GM10847 (cell line): Measurements from ENCODE around the gene CPA4.

Source experiments
- POLR2A ChIP-seq: IDR thresholded peaks from 2 replicates; pipeline ENCODE4 v1.6.1; 2011; ENCODE audit not compliant: insufficient read length; ENCODE audit errors: extremely low read depth

Gene CPA4

GRCh38 chr7:130324306-130324943 lies 31.5 kb downstream of the CPA4 start:
- no peak for TF ChIP-seq POLR2A

GRCh38 chr7:130329681-130330080 lies 36.7 kb downstream of the CPA4 start:
- no peak for TF ChIP-seq POLR2A

DNA sequence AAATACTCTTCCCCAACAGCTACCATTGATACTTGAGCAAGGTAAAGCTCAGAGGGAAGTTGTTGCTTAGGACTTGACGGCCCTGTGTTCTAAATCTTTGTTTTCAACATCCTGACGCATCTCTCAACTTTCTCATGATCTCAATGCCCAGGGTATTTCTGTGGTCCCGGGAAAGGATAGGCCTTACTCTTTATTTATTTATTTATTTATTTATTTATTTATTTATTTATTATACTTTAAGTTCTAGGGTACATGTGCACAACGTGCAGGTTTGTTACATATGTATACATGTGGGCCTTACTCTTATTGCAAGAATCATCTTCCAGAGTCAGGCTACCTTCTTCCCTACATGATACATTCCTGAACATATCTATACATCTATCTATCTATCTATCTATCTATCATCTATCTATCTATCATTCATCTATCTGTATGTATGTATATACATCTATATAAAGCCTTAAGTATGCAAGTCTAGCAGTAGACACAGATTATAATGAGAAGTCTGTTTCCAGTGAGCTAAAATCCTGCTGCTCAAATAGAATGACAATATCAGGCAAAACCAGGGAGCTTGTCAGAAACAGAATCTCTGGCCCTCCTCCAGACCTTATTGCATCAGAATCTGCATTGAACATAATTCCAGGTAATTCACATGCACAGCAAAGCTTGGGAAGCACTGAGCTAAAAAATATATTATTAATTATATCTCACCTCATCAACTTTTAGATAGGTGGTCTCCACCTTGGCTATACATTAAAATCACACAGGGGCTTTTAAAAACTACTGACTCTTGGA lies 39.5 kb downstream of the CPA4 start:
- TF ChIP-seq POLR2A: no peak

DNA sequence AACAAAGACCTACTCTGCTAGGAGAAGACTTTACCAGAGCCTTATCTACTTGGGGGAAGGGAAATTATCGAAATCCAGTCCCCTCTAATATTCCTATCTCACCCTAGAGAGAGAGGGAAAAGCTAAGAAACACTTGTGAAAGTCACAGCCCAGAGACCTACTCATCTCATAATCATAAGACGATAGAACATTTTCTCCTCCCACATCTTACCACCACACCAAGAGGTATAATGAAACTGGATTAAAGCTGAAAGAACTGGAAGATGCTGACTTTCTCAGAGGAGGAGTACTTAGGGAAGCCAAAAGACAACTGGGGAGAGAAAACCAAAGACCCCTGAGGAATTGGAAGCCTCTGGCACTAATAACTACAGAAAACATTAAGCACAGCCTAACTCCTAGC lies 40.9 kb downstream of the CPA4 start:
- no peak for TF ChIP-seq POLR2A

GRCh38 chr7:130334274-130334673 lies 41.3 kb downstream of the CPA4 start:
- no peak for TF ChIP-seq POLR2A

- no peak for TF ChIP-seq POLR2A
Measured at GRCh38 chr7:130337410-130337971, 44.5 kb downstream of the CPA4 start.

GRCh38 chr7:130338233-130338632 lies 45.3 kb downstream of the CPA4 start:
- TF ChIP-seq POLR2A: no peak

GRCh38 chr7:130341882-130342281 lies 48.9 kb downstream of the CPA4 start:
- no peak for TF ChIP-seq POLR2A

DNA sequence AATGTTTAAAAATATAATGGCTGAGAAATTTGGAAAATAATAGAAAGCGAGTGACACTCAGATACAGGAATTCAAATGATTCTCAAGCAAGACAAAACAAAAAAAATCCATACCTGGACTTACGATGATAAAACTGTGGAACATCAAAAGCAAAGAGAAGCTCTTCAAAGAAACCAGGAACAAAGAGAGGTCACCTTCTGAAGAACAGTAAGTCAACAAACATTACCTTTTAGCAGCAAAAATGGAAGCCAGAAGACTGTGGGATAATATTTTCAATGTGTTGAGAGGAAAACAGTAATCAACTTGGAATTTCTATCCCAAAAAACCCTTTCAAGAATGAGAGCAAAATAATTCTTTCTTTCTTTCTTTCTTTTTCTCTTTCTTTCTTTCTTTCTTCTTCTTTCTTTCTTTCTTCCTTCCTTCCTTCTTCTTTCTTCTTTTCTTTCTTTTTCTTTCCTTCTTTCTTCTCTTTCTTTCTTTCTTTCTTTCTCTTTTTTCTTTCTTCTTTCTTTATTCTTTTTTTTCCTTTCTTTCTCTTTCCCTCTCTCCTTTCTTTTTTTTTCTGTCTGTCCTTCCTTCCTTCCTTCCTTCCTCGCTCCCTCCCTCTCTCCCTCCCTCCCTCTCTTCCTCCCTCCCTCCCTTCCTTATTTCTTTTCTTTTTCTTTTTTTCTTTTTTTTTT lies 49.9 kb downstream of the CPA4 start:
- no peak for TF ChIP-seq POLR2A

- TF ChIP-seq POLR2A: no peak
Measured at GRCh38 chr7:130344271-130344866, 51.4 kb downstream of the CPA4 start, which contains the start of gene CPA5. TSS of gene CPA5 (plus strand) at chr7:130344816. CDS start at chr7:130346486, 1,670 bp downstream.

DNA sequence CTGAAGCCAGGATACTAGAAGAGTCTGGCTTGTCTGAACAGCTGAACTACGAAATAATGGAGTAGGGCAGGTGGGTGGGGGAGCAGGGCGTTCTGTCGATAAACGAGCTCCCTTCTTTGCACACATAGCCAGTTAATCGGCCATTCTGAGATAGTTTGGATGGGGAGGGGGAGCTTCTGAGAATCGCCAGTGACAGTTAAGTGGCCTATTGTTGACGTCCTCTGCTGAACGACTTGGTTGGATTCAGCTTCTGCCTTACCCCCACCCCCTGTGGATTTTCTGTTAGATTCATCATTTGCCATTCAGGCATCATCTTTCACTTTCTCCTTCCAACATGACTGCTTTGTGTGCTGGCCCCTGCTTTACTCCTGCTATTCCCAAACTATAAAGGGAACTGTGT lies 52.2 kb downstream of the CPA4 start:
- no peak for TF ChIP-seq POLR2A

- no peak for TF ChIP-seq POLR2A
Measured at GRCh38 chr7:130345725-130346124, 52.8 kb downstream of the CPA4 start.

DNA sequence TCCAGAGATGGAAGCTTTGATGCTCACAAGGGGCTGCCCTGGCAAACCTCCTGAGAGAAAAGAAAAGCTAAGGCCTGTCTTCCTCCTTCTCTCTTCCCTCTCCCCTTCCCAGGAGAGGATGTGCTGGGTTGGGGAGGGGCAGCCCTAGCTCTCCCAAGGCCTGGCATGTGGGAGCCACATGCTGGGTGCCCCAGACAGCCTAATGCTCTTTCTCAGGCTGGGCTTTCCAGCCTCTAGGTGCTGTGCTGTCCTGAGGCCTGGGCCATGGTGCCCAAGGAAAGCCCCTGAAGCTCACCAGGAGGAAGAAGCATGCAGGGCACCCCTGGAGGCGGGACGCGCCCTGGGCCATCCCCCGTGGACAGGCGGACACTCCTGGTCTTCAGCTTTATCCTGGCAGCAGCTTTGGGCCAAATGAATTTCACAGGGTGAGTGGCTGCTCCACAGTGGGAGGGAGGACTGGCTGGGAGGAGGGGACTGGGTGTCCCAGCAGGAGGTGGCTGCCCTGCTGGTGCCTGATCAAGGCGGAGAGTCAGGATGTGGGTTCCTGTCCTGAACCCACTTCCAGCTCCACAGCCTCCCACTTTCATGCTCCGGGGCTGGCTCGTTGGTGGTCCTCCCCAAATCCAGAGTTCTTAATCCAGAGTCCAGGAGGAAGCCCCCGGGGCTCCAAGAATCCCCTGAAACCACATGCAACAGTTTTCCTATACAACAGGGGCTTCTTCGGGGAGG lies 53.4 kb downstream of the CPA4 start:
- no peak for TF ChIP-seq POLR2A

DNA sequence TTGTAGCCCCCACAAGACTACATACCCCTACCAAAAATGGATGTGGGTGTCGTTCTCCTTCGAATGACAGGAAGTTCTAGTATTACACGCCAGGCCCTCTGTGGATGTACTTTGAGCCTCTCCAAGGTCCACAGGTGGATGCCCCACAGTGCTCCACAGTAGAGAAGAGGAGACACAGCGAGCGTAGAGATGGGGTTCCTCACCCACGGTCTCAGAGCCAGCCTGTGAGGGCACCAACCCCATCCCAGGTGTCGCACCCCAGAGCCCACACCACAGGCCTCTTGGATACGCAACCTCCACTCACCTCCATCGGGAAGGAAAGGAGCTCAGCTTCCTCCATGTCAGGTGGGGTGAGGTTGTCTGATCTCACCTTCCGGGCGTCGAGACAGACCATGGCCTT lies 54.0 kb downstream of the CPA4 start:
- no peak for TF ChIP-seq POLR2A

- TF ChIP-seq POLR2A: no peak
Measured at GRCh38 chr7:130349911-130350782, 57.2 kb downstream of the CPA4 start.
